HG02610 (cell line): Measurements from ENCODE around the gene PHRF1.

Experiments
- ATAC-seq: cut with Tn5 transposase; IDR thresholded peaks from one replicate; pipeline ENCODE4 v1.9.1; 2021; ENCODE audit warnings: mild to moderate bottlenecking, moderate library complexity; ENCODE audit not compliant: unreplicated experiment

PHRF1 gene

GRCh38 chr11:614021-614622 lies 37.9 kb downstream of the PHRF1 start:
- ATAC-seq = no peak

DNA sequence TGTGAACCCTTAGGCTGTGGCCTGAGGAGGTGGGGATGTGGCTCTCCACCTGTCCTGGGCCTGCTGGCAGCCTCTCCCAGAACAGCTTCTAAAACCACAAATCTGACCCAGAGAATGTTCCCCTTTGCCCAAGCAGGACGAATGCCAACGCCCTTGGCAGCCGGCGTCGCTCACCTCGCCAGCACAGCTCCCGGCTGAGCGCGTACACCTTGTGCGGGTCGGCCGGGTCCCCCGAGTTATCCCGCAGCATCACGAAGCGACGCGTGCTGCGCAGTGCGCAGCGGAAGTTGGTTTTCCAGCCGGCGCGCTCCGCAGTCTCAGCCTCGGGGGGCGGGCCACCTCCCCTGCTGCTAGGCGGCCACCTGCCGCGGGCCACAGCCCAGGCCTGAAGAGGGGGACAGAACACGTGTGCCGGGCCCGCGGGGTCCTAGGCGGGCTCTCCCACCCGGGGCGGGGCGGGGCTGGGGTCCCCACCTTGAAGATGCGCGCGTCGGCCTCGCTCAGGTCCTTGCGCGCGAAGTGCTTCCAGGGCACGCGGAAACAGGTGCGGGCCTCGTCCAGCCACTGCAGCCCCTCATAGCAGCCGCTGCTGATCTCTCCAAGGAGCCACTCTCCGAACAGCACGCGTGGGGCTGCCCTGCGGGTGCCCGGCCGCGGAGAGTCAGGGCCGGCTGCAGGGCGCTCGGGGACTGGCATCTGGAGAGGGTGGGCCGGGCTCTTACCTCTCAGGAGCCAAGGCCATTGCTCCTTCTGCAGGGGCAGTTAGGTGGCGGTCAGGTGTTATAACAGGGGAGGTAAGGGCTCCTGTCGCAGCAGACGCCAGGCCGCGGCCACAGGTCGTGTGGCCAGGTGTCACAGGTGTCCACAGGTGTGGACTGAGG lies 38.6 kb downstream of the PHRF1 start:
- no peak for ATAC-seq

GRCh38 chr11:615504-616319 lies 39.4 kb downstream of the PHRF1 start, which contains the start of gene IRF7:
IRF7 (minus strand) TSS chr11:615950; CDS start chr11:615364, 586 bp downstream.
- peak; percentile 83 for ATAC-seq

DNA sequence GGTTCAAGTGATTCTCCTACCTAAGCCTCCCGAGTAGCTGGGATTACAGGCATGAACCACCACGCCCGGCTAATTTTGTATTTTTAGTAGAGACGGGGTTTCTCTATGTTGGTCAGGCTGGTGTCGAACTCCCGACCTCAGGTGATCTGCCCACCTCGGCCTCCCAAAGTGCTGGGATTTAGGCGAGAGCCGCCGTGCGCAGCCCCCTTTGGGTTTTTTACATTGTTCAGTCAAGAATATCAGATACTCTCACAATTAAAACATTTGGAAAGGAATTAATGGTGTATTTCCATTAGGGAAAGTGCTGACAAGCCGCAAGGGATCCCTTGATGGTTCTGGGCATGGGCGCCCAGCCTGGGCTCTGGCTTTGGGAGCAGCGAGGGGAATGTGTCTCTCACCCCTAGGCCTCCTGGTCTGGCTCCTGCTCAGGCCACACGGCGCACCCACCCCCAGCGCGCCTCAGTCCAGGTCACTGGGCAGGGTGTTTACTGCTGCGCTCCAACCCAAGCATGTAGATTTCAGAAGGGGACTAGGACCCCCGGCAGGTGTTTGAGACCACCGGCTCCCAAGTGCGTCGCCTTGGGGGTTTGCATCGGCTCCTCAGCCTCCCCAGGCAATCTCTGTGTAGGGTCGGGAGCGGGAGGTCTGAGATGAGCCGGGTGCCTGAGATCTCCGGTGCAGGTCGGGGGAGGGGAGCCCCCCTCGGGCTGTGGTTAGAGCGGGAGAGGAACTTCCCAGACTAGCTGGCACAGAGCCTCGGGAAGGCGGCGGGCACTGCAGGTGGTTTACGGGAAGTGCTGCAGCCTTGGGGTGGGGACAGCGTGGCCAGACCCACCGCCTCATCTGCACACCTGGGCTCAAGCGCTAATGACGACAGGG lies 40.3 kb downstream of the PHRF1 start:
- ATAC-seq = no peak

DNA sequence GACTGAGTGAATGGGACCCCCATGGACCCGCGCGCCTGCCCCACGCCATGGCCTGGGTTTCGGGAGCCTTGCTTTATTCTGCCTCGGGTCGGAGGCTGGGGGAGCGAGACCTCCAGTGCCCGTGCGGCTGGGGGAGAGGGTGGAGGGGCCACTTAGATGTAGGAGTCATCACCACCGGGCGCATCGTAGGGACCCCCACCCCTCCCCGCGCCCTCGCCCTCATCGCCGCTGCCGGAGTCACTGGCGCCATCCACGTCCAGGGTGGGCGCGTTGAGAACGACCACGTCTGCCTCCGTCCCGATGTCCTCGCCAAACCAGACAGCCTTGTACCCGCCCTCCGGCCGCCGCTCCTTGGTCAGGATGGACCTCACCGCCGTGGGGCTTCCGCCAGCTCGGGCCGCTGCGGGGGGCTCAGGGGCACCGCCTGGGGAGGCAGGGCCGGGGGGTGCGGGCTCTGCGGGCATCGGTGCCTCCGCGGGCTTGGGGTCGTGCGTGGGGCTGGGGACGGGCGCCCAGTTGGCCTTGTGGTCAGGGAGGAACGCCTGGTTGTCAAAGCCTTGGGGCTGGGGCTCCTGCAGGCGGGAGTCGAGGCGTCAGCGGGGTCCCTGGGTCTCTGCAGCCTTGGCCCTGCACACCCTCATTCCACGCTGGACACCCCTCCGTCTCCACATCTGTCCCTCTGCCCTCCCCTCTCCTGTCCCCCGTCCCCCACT lies 41.1 kb downstream of the PHRF1 start:
- ATAC-seq = no peak

DNA sequence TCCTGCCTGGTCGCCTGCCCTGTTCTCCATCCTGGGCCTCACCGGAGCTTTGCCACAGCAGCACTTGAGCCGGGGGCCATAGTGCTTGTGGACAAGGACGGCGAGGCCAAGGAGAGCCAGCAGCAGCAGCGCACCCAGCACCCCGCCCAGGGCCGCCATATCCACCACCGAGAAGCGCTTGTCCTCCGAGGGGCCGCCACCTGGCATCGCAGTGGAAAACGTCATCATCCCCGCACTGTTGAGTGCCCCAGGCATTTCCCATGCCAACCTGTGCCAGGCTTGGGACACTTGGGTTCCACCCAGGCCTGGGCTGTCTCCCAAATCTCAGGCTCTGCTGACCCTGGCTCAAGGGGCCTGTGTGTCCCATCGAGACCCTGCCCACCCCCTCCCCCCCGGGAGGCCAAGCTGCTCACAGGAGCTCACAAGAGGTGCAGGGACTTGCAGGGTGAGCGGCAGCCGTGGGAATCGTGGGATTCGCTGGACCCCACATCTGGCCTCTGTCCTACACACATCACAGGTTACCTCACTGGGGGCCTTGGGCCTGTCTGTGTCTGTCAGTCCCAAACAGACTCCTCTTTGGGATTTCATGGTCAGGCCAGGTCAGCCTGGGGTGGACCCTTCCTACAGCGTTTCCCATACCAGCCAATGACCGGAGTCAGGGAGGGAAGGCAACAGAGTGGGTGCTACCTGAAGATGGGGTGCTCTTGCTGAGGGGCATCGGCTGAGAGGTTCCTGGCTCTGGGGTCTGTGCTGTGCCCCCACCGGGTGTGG lies 41.8 kb downstream of the PHRF1 start:
- no peak for ATAC-seq

GRCh38 chr11:618856-619627 lies 42.8 kb downstream of the PHRF1 start:
- ATAC-seq = no peak

DNA sequence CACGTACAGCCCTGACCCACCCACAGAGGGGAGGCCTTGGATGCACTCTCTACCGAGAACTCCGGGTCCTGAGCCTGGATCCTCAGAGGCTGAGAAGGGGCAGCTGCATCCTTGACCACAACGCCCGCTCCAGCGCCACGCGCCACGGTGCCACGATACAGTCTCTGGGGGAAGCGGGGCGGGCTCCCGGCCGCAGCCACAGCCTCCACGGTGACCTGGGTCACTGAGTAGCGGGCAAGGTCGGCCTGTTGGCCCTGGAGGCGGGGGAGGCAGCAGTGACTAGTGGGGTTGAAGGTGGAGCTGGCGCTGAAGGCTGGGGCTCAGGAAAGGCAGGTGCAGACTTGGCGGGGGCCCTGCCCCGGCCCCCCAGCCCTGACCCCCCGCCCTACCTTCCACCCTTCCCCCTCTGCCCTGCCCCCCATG lies 43.4 kb downstream of the PHRF1 start:
- ATAC-seq = no peak

- no peak for ATAC-seq
Observed at GRCh38 chr11:620201-620600, 43.9 kb downstream of the PHRF1 start.

DNA sequence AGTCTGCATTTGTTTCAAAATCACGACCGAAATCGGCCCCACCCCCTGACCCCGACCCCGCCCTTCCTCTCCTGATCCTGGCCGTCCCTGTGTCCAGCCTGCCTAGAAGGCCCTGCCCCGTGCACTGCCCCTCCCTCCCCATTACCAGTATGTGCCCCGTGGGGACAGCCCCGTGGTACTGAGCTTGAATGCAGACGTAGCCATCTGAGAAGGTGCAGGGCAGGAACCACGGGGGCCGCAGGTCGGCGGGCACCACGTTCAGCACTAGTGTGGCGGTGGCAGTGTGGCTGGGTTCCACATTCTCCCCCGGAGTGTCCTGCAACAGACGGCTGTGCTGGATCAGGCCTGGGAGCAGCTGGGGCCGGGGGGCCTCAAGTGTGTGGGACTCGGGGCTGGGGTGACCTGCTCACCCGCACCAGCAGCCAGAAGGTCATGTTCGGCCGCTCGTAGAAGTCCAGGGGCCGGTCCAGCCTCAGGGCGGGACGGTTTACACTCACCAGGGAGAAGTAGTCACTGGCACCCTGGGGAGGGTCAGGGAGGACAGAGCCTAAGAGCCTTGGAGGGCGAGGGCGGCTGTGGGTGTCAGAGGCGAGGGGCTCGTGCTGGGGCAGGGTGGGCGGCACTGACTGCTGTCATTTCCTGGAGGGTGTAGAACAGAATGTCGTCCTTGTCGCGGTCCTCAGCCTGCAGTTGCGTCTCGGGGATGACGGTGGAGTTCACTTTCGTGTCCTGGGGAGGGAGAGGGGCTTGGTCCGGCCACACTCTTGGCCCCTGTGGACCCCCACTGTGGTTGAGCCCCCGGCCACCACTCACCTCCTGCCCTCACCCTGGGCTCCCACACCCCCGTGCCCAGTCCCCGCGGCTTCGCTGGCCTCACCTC lies 44.9 kb downstream of the PHRF1 start:
- ATAC-seq = no peak

DNA sequence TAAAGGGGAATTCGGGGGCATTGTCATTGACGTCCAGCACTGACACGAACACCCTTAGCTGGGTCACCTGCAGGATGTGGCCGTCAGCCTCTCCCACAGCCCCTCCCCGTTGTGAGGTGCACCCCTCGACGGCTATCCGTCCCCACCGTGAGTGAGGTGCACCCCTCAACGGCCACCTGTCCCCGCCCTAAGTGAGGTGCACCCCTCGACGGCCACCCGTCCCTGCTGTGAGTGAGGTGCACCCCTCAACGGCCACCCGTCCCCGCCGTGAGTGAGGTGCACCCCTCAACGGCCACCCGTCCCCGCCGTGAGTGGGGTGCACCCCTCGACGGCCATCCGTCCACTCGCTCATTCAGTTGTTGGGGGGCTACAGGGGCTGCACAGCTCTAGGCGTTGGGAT lies 45.6 kb downstream of the PHRF1 start:
- no peak for ATAC-seq

- ATAC-seq = no peak
Observed at GRCh38 chr11:623349-623869, 47.1 kb downstream of the PHRF1 start.

DNA sequence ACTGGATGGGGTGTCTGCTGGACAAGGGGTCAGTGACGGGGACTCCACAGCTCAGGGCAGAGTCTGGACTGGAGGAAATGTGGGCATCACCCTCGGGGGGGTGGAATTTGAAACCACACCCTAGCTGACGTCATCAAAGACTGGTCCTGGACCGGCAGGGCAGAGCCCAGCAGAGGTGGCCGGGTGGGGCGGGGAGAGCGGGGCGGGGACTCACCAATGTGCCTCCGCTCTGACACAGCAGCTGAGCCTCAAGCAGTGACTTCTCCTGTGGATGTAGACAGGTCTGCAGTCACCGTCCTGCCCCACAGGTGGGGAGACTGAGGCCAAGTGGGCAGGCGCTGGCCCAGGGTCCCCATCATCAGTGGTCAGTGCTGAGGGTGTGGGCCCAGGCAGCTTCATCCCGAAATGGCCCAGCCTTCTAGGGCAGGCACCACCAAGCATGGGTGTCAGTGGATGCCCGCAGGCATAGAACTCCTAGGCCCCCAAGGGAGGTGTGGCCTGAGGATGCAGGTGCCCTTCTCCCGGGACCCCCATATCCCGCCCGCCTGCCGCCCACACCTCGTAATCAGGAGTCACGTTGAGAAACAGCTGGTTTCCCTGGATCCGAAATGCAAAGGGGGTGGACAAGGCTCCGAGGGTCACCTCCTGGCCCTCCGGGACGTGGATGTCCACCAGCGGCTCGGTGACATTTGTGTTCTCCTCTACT lies 47.9 kb downstream of the PHRF1 start:
- ATAC-seq = no peak

- ATAC-seq = no peak
Observed at GRCh38 chr11:624705-625635, 48.7 kb downstream of the PHRF1 start, which contains the start of gene CDHR5. CDHR5 (minus strand) TSS chr11:624955; CDS start chr11:624902, 53 bp downstream.

GRCh38 chr11:625636-626268 lies 49.5 kb downstream of the PHRF1 start:
- no peak for ATAC-seq
